GM08714 (cell line): Measurements from ENCODE around the gene CAV3.

Experiments used
- H3K4me3 ChIP-seq: fragments of 200-500 bp; sonication (Bioruptor generic); 2 replicates; pipeline ENCODE4 v1.5.1; 2014; ENCODE audit warnings: mild to moderate bottlenecking, low read length, inconsistent platforms
- ZNF274 ChIP-seq: IDR thresholded peaks from 2 replicates; pipeline ENCODE4 v1.6.1; 2012; ENCODE audit warnings: mild to moderate bottlenecking, low read depth, low read length

Gene CAV3

GRCh38 chr3:8777201-8777977 is 43.8 kb downstream of the CAV3 start:
- no peak overlapping the region for H3K4me3 ChIP-seq
- no peak for TF ChIP-seq ZNF274

- no peak overlapping the region for H3K4me3 ChIP-seq
- no peak for TF ChIP-seq ZNF274
These were observed 44.3 kb downstream of the CAV3 start for GRCh38 chr3:8777978-8778267.

- no peak overlapping the region for H3K4me3 ChIP-seq
- TF ChIP-seq ZNF274: no peak
These were observed 44.9 kb downstream of the CAV3 start for GRCh38 chr3:8778475-8778874.

- no peak overlapping the region for H3K4me3 ChIP-seq
- TF ChIP-seq ZNF274: no peak
These were observed 46.7 kb downstream of the CAV3 start for GRCh38 chr3:8780279-8780678.

GRCh38 chr3:8784676-8785435 is 51.3 kb downstream of the CAV3 start:
- no peak for TF ChIP-seq ZNF274
- no peak overlapping the region for H3K4me3 ChIP-seq

- H3K4me3 ChIP-seq: no peak overlapping the region
- TF ChIP-seq ZNF274: no peak
These were observed 56.9 kb downstream of the CAV3 start for GRCh38 chr3:8790529-8790928.

GRCh38 chr3:8793242-8793641 is 59.6 kb downstream of the CAV3 start:
- no peak overlapping the region for H3K4me3 ChIP-seq
- TF ChIP-seq ZNF274: no peak

GRCh38 chr3:8794247-8794646 is 60.6 kb downstream of the CAV3 start:
- no peak overlapping the region for H3K4me3 ChIP-seq
- TF ChIP-seq ZNF274: no peak
